Activated CD4-positive, alpha-beta memory T cell treated with anti-CD3 and anti-CD28 coated beads for 36 hours (primary cell): ENCODE results near the gene CD163. TPM values are rescaled to one million over a fixed set of nuclear protein-coding genes. Genes with fewer than 3 reads are reported as not detected.
A peak's percentile ranks its signal among the peaks of the same experiment; 100 is the strongest.

ENCODE experiments used
- CTCF ChIA-PET: fragments of 350-600 bp; sonication (Branson Sonifier 250); formaldehyde crosslinking; loops from one replicate; lab custom pipeline; 2021; ENCODE audit warnings: antibody characterized with exemption, inconsistent platforms; lab: Charles Lee
- POLR2A ChIA-PET: fragments of 350-600 bp; sonication (Branson Sonifier 250); formaldehyde crosslinking; loops from one replicate; lab custom pipeline; 2021; ENCODE audit warnings: antibody characterized with exemption; lab: Charles Lee
- DNase-seq: peaks from one replicate; pipeline ENCODE4 v3.0.0-alpha.2; 2020
- H3K27ac Mint-ChIP-seq: one replicate; pipeline ENCODE4 v1.8.0; 2021; ENCODE audit warnings: mixed read lengths
- H3K27me3 Mint-ChIP-seq: one replicate; pipeline ENCODE4 v1.8.0; 2021; ENCODE audit warnings: mixed read lengths
- H3K36me3 Mint-ChIP-seq: one replicate; pipeline ENCODE4 v1.8.0; 2021; ENCODE audit warnings: mixed read lengths
- H3K4me1 Mint-ChIP-seq: one replicate; pipeline ENCODE4 v1.8.0; 2021; ENCODE audit warnings: low read depth, mixed read lengths
- H3K4me3 Mint-ChIP-seq: one replicate; pipeline ENCODE4 v1.8.0; 2021; ENCODE audit warnings: mild to moderate bottlenecking, mixed read lengths
- H3K9me3 Mint-ChIP-seq: one replicate; pipeline ENCODE4 v1.8.0; 2021; ENCODE audit warnings: mixed read lengths
- intact Hi-C: fragments of 100-400 bp; cut with micrococcal nuclease; formaldehyde crosslinking; loops from one replicate; pipeline ENCODE4 v1.15.1; 2023
- total RNA-seq, 2 experiments: library from RNA; stranded (reverse); gene quantifications; one replicate each; pipeline ENCODE4 v1.2.3, GENCODE V29; 2021

The CD163 gene
- total RNA-seq, 2 experiments from 2014 or later: not detected

- POLR2A ChIA-PET: no interaction called here
- H3K9me3 Mint-ChIP-seq: no peaks in the 10 kb centered on the region
- no peak for DNase-seq
- peaks cover 24% of the 10 kb centered on the region for H3K27me3 Mint-ChIP-seq
- no peak overlapping the region for H3K27ac Mint-ChIP-seq
- H3K36me3 Mint-ChIP-seq: no peaks in the 10 kb centered on the region
- no peak overlapping the region for H3K4me3 Mint-ChIP-seq
- CTCF ChIA-PET: no interaction called here
- no peaks in the 10 kb centered on the region for H3K4me1 Mint-ChIP-seq
- intact Hi-C loops: no loop called here
Observed at GRCh38 chr12:7495136-7495535, 8.4 kb downstream of the CD163 start.

DNA sequence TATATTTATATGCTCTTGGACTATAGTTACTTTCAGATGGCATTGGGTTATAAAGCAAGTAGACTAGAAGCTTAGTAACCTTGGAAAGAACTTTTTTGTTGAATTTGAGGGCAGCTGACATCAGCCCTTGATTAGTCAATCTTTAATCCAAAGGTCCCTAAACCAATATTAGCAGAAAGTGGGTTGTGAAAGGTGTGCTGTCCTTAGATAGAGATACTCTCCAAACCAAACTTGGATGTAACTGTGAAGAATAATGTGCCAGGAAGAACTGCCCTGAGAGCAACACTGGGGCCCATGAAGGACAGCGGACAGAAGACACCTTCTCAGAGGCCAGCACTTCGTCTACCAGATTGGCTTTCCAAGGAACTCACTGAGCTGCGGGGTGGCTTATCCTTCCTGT lies 10.6 kb downstream of the CD163 start:
- POLR2A ChIA-PET: no interaction called here
- no peaks in the 10 kb centered on the region for H3K9me3 Mint-ChIP-seq
- no peak overlapping the region for H3K4me3 Mint-ChIP-seq
- H3K36me3 Mint-ChIP-seq: no peaks in the 10 kb centered on the region
- CTCF ChIA-PET: no interaction called here
- H3K4me1 Mint-ChIP-seq: no peaks in the 10 kb centered on the region
- no peak overlapping the region for H3K27ac Mint-ChIP-seq
- peaks cover 16% of the 10 kb centered on the region for H3K27me3 Mint-ChIP-seq
- intact Hi-C loops: no loop called here
- DNase-seq: no peak

DNA sequence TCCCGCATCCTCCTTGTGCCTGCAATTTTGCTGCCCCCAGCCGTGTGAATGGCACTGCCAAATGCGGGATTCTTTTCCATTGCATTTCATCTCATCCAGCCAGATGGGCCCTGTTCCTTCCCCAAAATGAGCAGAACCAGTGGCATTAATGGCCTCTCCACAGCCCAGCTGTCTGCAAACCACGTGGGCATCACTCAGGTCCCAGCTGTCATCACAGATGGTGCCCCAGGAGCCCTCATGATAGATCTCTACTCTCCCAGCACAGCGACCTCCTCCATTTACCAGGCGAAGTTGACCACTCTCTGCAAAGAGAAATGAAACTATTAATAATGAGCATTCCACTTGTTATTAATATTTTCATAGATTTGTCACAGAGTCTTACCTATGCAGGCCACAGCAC lies 17.1 kb downstream of the CD163 start:
- Mint-ChIP-seq H3K36me3 (no peaks in the 10 kb centered on the region), H3K27ac (no peak overlapping the region), H3K27me3 (peaks cover 8% of the 10 kb centered on the region), H3K4me3 (no peak overlapping the region), H3K9me3 (no peaks in the 10 kb centered on the region), H3K4me1 (no peaks in the 10 kb centered on the region)
- intact Hi-C loops: no loop called here
- CTCF ChIA-PET: no interaction called here
- DNase-seq: no peak
- POLR2A ChIA-PET: no interaction called here

GRCh38 chr12:7485095-7485494 lies 18.5 kb downstream of the CD163 start:
- no peaks in the 10 kb centered on the region for H3K36me3 Mint-ChIP-seq
- CTCF ChIA-PET: no interaction called here
- no peak for DNase-seq
- no peaks in the 10 kb centered on the region for H3K9me3 Mint-ChIP-seq
- H3K4me3 Mint-ChIP-seq: no peak overlapping the region
- H3K27ac Mint-ChIP-seq: no peak overlapping the region
- H3K4me1 Mint-ChIP-seq: no peaks in the 10 kb centered on the region
- POLR2A ChIA-PET: no interaction called here
- intact Hi-C loops: no loop called here
- peaks cover 7% of the 10 kb centered on the region for H3K27me3 Mint-ChIP-seq

DNA sequence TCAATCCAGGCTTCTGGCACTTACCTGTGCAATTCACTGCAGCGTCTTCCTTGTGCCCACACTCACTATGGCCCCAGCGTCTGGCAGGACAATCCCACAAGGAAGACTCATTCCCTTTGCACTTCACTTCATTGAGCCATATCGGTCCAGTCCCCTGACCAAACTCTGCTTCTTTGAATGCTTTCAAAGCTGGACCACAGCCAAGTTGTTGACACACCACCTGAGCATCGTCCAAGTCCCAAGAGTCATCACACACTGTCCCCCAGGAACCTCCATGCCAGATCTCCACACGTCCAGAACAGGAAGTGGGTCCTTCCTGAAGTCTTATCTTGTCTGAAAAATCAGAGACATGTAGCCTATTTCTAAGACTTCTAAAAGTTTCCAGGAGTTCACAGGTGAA lies 20.2 kb downstream of the CD163 start:
- DNase-seq: no peak
- ChIA-PET POLR2A (no interaction called here), CTCF (no interaction called here)
- no peak overlapping the region for H3K4me3 Mint-ChIP-seq
- H3K4me1 Mint-ChIP-seq: no peaks in the 10 kb centered on the region
- H3K9me3 Mint-ChIP-seq: no peaks in the 10 kb centered on the region
- no peak overlapping the region for H3K27ac Mint-ChIP-seq
- H3K27me3 Mint-ChIP-seq: peaks cover 7% of the 10 kb centered on the region
- intact Hi-C loops: no loop called here
- no peaks in the 10 kb centered on the region for H3K36me3 Mint-ChIP-seq

DNA sequence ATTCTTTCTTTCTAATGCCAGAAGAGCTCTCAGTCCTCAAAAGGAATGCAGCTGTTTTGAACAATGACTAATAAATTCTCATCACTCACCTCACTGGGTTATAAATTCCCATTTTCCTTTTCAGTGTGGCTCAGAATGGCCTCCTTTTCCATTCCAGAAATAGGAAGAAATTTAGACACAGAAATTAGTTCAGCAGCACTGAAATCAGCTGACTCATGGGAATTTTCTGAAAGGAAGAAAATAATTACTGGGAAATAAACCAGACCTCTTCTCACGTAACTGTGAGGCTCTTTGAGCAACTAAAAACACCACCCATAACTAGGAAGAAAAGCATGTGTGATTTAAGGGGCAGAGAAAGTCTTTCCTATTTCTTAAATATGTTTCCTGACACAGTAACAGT lies 23.8 kb downstream of the CD163 start:
- ChIA-PET POLR2A (no interaction called here), CTCF (no interaction called here)
- Mint-ChIP-seq H3K36me3 (no peaks in the 10 kb centered on the region), H3K4me1 (no peaks in the 10 kb centered on the region), H3K27me3 (peaks cover 4% of the 10 kb centered on the region), H3K9me3 (no peaks in the 10 kb centered on the region), H3K4me3 (no peak overlapping the region), H3K27ac (no peak overlapping the region)
- intact Hi-C loops: no loop called here
- no peak for DNase-seq

DNA sequence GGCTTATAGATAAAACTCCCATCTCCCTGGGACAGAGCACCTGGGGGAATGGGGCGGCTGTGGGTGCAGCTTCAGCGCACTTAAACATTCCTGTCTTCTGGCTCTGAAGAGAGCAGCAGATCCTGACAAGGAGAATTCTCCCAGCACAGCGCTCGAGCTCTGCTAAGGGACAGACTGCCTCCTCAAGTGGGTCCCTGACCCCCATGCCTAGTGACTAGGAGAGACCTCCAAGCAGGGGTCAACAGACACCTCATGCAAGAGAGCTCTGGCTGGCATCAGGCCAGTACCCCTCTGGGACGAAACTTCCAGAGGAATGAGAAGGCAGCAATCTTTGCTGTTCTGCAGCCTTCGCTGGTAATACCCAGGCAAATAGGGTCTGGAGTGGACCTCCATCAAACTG lies 31.5 kb downstream of the CD163 start:
- peaks cover 9% of the 10 kb centered on the region for H3K9me3 Mint-ChIP-seq
- no peak overlapping the region for H3K27ac Mint-ChIP-seq
- no peak for DNase-seq
- peaks cover 4% of the 10 kb centered on the region for H3K27me3 Mint-ChIP-seq
- CTCF ChIA-PET: interaction anchor here (1.2 kb wide), 1 partner anchor 11 kb away, joined by 4 read pairs; no protein-coding TSS in a partner anchor
- no peak overlapping the region for H3K4me3 Mint-ChIP-seq
- POLR2A ChIA-PET: no interaction called here
- H3K36me3 Mint-ChIP-seq: no peaks in the 10 kb centered on the region
- intact Hi-C loops: no loop called here
- H3K4me1 Mint-ChIP-seq: no peaks in the 10 kb centered on the region

- no peaks in the 10 kb centered on the region for H3K36me3 Mint-ChIP-seq
- H3K4me1 Mint-ChIP-seq: no peaks in the 10 kb centered on the region
- H3K27me3 Mint-ChIP-seq: peaks cover 3% of the 10 kb centered on the region
- no peaks in the 10 kb centered on the region for H3K9me3 Mint-ChIP-seq
- intact Hi-C loops: loop anchor here (1.0 to 5.0 kb wide), 3 partner anchors 88 to 241 kb away; no protein-coding TSS in a partner anchor
- ChIA-PET POLR2A (no interaction called here), CTCF (interaction anchor here (0.7 to 3.3 kb wide), 13 partner anchors 11 to 440 kb away, joined by 3 to 23 read pairs (median 4); no protein-coding TSS in a partner anchor)
- H3K4me3 Mint-ChIP-seq: no peak overlapping the region
- DNase-seq: peak; percentile 67
- H3K27ac Mint-ChIP-seq: no peak overlapping the region
Observed at GRCh38 chr12:7460375-7461259, 43.0 kb downstream of the CD163 start.

DNA sequence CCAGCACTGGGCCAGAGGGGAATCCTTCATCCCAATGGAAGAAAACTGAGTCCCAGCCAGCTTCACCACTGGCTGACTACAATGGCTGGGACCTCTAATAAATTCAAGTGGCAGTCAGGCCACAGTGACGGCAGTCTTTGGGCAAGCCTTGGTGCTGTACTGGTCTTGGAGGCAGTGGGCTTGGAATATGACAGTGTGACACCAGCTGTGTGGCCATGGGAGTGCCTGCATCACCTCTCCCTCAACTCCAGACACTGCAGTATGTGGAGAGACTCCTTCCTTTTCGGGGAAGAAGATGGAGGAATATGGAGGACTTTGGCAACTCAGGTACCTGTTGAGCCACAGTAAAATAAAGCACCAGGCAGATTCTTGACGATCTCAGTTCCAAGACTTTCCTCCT lies 43.6 kb downstream of the CD163 start:
- H3K36me3 Mint-ChIP-seq: no peaks in the 10 kb centered on the region
- no peak overlapping the region for H3K4me3 Mint-ChIP-seq
- H3K27me3 Mint-ChIP-seq: no peaks in the 10 kb centered on the region
- no peaks in the 10 kb centered on the region for H3K4me1 Mint-ChIP-seq
- CTCF ChIA-PET: interaction anchor here (0.9 to 3.3 kb wide), 8 partner anchors 140 to 255 kb away, joined by 3 to 23 read pairs (median 4); no protein-coding TSS in a partner anchor
- DNase-seq: no peak
- intact Hi-C loops: loop anchor here (1.0 to 5.0 kb wide), 3 partner anchors 88 to 241 kb away; no protein-coding TSS in a partner anchor
- no peaks in the 10 kb centered on the region for H3K9me3 Mint-ChIP-seq
- H3K27ac Mint-ChIP-seq: no peak overlapping the region
- POLR2A ChIA-PET: no interaction called here

- peaks cover 2% of the 10 kb centered on the region for H3K27me3 Mint-ChIP-seq
- no peaks in the 10 kb centered on the region for H3K4me1 Mint-ChIP-seq
- ChIA-PET CTCF (no interaction called here), POLR2A (no interaction called here)
- H3K9me3 Mint-ChIP-seq: peaks cover 6% of the 10 kb centered on the region
- no peaks in the 10 kb centered on the region for H3K36me3 Mint-ChIP-seq
- no peak for DNase-seq
- intact Hi-C loops: no loop called here
- H3K4me3 Mint-ChIP-seq: no peak overlapping the region
- H3K27ac Mint-ChIP-seq: no peak overlapping the region
Observed at GRCh38 chr12:7451756-7452155, 51.8 kb downstream of the CD163 start.

GRCh38 chr12:7450667-7451066 lies 52.9 kb downstream of the CD163 start:
- H3K27ac Mint-ChIP-seq: no peak overlapping the region
- DNase-seq: no peak
- no peak overlapping the region for H3K4me3 Mint-ChIP-seq
- POLR2A ChIA-PET: no interaction called here
- H3K36me3 Mint-ChIP-seq: no peaks in the 10 kb centered on the region
- H3K27me3 Mint-ChIP-seq: peaks cover 2% of the 10 kb centered on the region
- H3K9me3 Mint-ChIP-seq: peaks cover 6% of the 10 kb centered on the region
- H3K4me1 Mint-ChIP-seq: no peaks in the 10 kb centered on the region
- CTCF ChIA-PET: no interaction called here
- intact Hi-C loops: no loop called here

GRCh38 chr12:7448099-7448498 lies 55.5 kb downstream of the CD163 start:
- no peak for DNase-seq
- intact Hi-C loops: no loop called here

DNA sequence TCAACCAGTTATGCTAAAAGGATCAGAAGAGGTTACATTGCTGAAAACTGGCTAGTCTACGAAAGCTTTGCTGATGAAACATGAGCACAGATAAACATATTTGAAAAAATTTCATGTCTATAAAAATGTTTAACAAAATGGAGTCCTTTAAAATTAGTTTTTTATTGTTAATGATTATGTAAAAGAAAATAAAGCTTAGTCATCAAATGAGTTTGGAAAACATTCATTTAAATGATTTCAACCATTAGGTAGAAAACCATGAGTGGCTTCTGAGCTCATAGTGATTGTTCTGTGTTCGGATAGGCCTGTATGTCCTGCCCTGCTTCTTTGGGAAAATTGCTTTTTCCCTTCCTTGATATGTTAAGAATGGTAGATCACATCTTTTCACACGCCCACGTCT lies 59.0 kb downstream of the CD163 start:
- H3K27ac Mint-ChIP-seq: no peak overlapping the region
- H3K36me3 Mint-ChIP-seq: no peaks in the 10 kb centered on the region
- ChIA-PET CTCF (no interaction called here), POLR2A (no interaction called here)
- H3K4me1 Mint-ChIP-seq: peaks cover 4% of the 10 kb centered on the region
- H3K9me3 Mint-ChIP-seq: no peaks in the 10 kb centered on the region
- peaks cover 11% of the 10 kb centered on the region for H3K27me3 Mint-ChIP-seq
- DNase-seq: no peak
- H3K4me3 Mint-ChIP-seq: no peak overlapping the region
- intact Hi-C loops: no loop called here

More at GRCh38 chr12:7448099-7448498, 55.5 kb downstream of the CD163 start:
- Mint-ChIP-seq H3K27ac (no peak overlapping the region), H3K4me1 (no peaks in the 10 kb centered on the region), H3K9me3 (no peaks in the 10 kb centered on the region), H3K4me3 (no peak overlapping the region), H3K36me3 (no peaks in the 10 kb centered on the region), H3K27me3 (no peaks in the 10 kb centered on the region)
- CTCF ChIA-PET: no interaction called here
- POLR2A ChIA-PET: no interaction called here
